CD1c-positive myeloid dendritic cell (primary cell): ENCODE data around the gene COL6A3.

ENCODE experiments used
- DNase-seq: peaks from one replicate; pipeline ENCODE4 v3.0.0-alpha.2; 2016; ENCODE audit errors: extremely low spot score

The COL6A3 gene

GRCh38 chr2:237345891-237346640, 67.9 kb downstream of the COL6A3 start:
- DNase-seq = no peak

GRCh38 chr2:237345411-237345810, 68.6 kb downstream of the COL6A3 start:
- DNase-seq = no peak

GRCh38 chr2:237344942-237345341, 69.0 kb downstream of the COL6A3 start:
- no peak for DNase-seq

GRCh38 chr2:237343993-237344392, 70.0 kb downstream of the COL6A3 start:
- DNase-seq = no peak

- DNase-seq = no peak
These were observed 72.1 kb downstream of the COL6A3 start for GRCh38 chr2:237341872-237342271.

GRCh38 chr2:237337586-237337985, 76.4 kb downstream of the COL6A3 start:
- no peak for DNase-seq

- DNase-seq = no peak
These were observed 77.8 kb downstream of the COL6A3 start for GRCh38 chr2:237336131-237336530.

- DNase-seq = no peak
These were observed 80.2 kb downstream of the COL6A3 start for GRCh38 chr2:237333748-237334147.

GRCh38 chr2:237330541-237330940, 83.4 kb downstream of the COL6A3 start:
- DNase-seq = no peak

- no peak for DNase-seq
These were observed 86.6 kb downstream of the COL6A3 start for GRCh38 chr2:237327175-237327950.

GRCh38 chr2:237326266-237327171, 87.4 kb downstream of the COL6A3 start:
- no peak for DNase-seq

GRCh38 chr2:237324837-237325236, 89.1 kb downstream of the COL6A3 start:
- no peak for DNase-seq

GRCh38 chr2:237324405-237324831, 89.5 kb downstream of the COL6A3 start:
- DNase-seq = no peak

GRCh38 chr2:237323656-237324055, 90.3 kb downstream of the COL6A3 start:
- no peak for DNase-seq

- no peak for DNase-seq
These were observed 91.4 kb downstream of the COL6A3 start for GRCh38 chr2:237322564-237322963.

- no peak for DNase-seq
These were observed 92.2 kb downstream of the COL6A3 start for GRCh38 chr2:237321746-237322145.

GRCh38 chr2:237320801-237321560, 93.0 kb downstream of the COL6A3 start:
- no peak for DNase-seq

- no peak for DNase-seq
These were observed 94.1 kb downstream of the COL6A3 start for GRCh38 chr2:237319887-237320286.

GRCh38 chr2:237319086-237319820, 94.7 kb downstream of the COL6A3 start:
- DNase-seq = no peak

- DNase-seq = no peak
These were observed 97.6 kb downstream of the COL6A3 start for GRCh38 chr2:237316339-237316738.

GRCh38 chr2:237315829-237316225, 98.1 kb downstream of the COL6A3 start:
- DNase-seq = no peak
